ENCODE measurements around the gene RUNX3.
"Not testable (repeated sequence)": the region's sequence is repeated elsewhere in the genome, so short reads cannot be mapped to it uniquely, and the experiment has no call there.

RUNX3 gene

GRCh38 chr1:24903011-24903461 lies 27.0 kb downstream of the RUNX3 start:
- FAIRE-seq = no peak
- DNase-seq (ENCODE audit: low spot score) = no peak

DNA sequence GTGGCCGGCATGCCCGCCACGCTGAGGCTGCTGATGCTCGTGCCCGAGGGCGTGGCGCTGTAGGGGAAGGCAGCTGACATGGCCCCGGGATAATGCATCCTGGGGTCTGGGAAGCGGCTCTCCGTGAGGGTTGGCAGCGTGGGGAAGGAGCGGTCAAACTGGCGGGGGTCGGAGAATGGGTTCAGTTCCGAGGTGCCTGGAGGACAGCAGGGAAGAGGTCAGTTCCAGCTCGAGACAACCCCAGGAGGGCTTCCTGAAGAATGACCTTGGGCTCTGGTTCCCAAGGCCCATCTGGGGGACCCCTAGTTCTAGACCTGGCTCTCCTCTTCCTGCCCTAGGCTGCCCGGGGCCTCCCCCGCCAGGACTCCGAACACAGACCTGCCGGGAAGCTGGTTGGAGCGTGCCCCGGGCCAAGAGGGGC lies 27.6 kb downstream of the RUNX3 start:
- no peak for DNase-seq (ENCODE audit: low spot score)
- no peak for FAIRE-seq

- FAIRE-seq (no peak), DNase-seq (ENCODE audit: low spot score) (no peak)
Measured at GRCh38 chr1:24901791-24902470, 28.1 kb downstream of the RUNX3 start.

DNA sequence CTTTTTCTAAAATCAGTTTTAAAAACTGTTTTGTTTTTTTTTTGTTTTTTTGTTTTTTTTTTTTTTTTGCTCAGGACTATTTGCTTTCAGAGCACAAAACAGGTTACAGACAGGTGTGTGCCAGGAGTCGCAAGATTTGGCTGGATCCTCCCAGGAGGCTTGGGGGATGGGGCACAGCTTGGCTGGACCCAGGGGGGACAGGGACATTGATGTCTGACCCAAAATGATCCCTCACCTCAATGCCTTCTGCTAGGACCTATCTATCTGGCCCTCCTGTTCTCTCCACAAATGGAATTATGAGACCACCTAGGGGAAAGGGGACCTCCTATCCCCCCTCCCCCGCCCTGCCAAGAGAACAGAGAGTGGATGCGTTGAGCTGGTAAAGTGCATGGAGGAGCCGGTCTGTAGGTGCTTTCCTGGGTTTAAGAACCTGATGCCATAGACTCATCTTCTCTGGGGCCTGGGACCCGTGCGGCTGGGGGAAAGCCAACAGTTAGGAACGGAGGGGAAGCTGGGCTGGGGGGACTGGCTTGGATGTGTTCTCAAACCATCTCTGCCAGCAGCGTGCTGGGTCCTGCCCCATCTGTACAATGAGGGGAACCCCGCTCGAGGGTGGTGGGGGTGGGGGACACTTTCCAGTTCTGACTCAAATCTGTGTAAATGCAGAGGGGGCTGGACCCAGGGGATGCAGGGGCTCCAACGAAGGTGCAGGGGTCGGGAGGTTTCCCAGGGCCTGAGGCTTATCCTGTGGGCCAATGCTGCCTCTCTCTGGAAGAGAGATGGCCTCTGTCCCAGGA lies 28.9 kb downstream of the RUNX3 start:
- no peak for DNase-seq (ENCODE audit: low spot score)
- FAIRE-seq = no peak

GRCh38 chr1:24900486-24900849 lies 29.6 kb downstream of the RUNX3 start:
- no peak for DNase-seq (ENCODE audit: low spot score)
- no peak for FAIRE-seq

GRCh38 chr1:24899581-24900485 lies 30.2 kb downstream of the RUNX3 start:
- DNase-seq (ENCODE audit: low spot score) = no peak
- FAIRE-seq = no peak

DNA sequence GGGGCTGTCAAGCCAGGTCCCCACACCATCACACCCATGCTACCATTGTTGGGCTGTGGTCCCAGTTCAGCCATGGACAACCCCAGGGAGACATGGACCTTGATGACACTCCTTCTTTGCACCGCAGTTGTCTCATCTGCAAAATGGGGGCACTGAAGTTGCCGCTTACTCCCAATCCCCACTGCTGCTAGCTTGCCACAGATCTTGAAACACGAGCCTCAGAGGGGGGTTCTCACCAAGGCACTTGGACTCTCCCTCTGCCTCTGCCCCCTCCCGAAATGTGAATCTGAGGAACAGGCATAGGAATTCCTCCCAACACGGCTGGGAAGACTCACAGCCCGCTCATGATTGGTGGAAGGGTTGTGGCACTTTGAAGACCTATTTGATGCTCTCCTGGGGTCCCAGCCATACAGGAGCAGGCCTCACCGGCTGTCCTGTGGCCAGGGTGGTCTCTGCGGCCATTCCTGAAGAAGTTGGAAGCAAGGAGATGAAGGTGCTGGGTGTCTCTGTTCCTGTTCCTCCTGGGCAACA lies 31.1 kb downstream of the RUNX3 start:
- FAIRE-seq = no peak
- no peak for DNase-seq (ENCODE audit: low spot score)

GRCh38 chr1:24898152-24898908 lies 31.7 kb downstream of the RUNX3 start:
- FAIRE-seq = no peak
- no peak for DNase-seq (ENCODE audit: low spot score)

DNA sequence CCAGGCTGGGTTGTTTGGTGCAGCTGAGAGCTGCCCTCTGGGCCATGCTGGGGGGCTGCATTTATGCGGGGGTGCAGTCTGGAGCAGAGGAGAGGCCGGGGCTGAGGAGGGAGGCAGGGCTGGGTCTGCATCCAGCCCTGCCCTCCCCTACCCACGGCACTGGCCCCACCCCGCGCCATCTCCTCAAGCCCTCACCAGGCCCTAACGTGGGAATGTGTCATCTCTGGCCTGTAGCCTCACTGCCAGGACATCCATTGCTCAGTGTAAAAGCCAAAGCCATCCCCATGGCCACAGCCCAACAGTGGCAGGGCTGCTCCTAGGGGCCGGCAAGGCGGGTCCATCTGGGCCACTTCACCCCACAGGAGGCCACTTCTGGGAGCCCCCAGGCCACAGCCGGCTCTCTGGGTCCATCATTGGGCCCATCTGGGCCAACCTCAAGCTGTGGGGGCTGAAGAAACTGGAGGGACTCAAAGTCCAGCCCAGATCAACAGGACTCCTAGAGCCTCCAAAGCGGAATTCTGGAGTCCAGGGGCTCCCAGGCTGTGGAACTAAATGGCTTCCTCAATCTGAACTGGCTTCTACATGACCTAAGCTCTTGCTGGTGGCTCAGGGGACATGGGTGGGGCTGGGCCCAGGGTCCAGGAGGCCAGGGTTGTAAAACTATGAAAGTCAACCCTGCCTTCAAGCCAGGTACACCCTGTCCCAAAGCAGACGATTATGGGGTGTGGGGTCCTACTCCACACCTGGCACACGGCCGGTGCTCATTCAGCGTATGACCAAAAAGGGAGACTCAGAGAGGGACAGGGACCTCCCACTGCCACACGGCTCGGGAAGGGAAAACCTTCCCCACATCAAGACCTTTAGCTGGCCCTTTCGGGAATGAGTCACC lies 32.6 kb downstream of the RUNX3 start:
- FAIRE-seq (no peak), DNase-seq (ENCODE audit: low spot score) (no peak)

DNA sequence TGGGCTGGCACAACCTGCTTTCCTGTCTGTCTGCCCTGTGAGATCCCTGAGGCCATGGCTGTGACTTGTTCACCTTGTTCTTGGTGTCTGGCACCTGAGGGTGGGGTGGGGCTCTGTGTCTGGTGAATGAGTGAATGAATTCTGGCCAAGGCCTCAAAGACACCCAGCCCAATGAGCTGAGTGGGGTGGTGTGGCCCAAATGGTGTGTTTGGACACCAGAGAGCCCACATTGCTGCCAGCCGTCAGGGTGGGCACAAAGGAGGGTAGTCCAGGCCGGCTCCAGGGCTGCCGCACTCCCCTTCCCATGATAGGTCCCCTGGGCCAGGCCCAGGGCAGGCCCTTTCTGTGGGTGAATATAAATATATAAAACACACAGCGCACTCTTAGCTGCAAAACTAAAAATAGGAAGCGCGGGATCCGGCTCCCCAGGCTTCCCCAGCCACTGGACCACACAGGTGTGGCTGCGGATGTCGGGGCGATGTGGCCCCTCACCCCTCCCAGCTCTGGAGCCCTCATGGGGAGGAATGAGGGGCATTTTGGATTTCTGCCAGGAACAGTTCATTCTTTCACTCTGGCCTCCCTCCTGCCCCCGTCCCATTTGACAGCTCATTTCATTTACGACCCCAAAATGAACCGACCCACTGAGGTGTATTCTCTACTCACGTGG lies 33.3 kb downstream of the RUNX3 start:
- DNase-seq (ENCODE audit: low spot score) = no peak
- no peak for FAIRE-seq

GRCh38 chr1:24896176-24896575 lies 33.9 kb downstream of the RUNX3 start:
- DNase-seq (ENCODE audit: low spot score) = no peak

DNA sequence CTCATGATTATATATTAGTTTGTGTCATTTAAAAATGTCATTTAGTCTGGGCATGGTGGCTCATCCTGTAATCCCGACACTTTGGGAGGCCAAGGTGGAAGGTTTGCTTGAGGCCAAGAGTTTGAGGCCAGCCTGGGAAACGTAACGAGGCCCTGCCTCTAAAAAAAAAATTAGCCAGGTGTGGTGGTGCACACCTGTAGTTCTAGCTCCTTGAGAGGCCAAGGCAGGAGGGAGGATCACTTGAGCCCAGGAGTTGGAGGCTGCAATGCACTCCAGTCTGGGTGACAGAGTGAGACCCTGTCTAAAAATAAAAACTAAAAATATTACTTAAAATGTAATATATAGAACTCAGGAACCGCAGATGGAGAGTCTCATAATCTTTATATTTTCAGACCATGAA lies 34.6 kb downstream of the RUNX3 start:
- DNase-seq (ENCODE audit: low spot score) (no peak), FAIRE-seq (no peak)

More at GRCh38 chr1:24896176-24896575, 33.9 kb downstream of the RUNX3 start:
- no peak for FAIRE-seq

GRCh38 chr1:24894002-24894401 lies 36.1 kb downstream of the RUNX3 start:
- DNase-seq (ENCODE audit: low spot score) (no peak), FAIRE-seq (no peak)

GRCh38 chr1:24893431-24893830 lies 36.6 kb downstream of the RUNX3 start:
- DNase-seq (ENCODE audit: low spot score) = no peak
- FAIRE-seq = no peak

DNA sequence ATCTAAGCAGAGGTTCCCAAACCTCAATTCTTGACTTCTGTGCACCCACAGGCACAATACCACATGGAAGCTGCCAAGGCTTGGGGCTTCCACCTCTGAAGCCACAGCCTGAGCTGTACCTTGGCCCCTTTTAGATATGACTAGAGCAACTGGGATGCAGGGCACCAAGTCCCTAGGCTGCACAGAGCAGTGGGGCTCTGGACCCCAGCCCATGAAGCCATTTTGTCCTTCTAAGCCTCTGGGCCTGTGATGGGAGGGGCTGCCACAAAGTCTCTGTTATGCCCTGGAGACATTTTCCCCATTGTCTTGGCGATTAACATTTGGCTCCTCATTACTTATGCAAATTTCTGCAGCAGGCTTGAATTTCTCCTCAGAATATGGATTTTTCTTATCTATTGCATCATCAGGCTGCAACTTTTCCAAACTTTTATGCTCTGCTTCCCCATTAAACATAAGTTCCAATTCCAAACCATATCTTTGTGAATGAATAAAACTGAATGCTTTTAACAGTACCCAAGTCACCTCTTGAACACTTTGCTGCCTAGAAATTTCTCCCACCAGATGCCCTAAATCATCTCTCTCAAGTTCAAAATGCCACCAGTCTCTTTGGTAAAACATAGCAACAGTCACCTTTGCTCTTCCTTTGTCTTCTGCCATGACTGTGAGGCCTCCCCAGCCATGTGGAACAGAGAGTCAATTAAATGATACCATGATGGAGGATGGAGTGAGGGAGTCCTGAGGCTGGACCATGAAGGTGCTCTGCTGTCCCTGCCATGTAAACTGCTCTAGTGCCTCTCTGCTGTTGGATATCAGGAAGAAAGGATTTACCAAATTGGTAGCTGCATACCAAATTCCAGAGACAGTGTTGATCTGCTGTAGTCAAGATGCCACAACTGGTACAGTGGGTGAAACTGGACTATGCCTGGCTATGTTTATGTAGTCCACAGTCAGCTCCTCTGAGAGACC lies 37.6 kb downstream of the RUNX3 start:
- DNase-seq (ENCODE audit: low spot score) (no peak), FAIRE-seq (no peak)

GRCh38 chr1:24891367-24891766 lies 38.7 kb downstream of the RUNX3 start:
- DNase-seq (ENCODE audit: low spot score); FAIRE-seq: not testable (repeated sequence)

- DNase-seq (ENCODE audit: low spot score) (no peak), FAIRE-seq (no peak)
Measured at GRCh38 chr1:24890887-24891286, 39.2 kb downstream of the RUNX3 start.

Data from RCC 7860 (cell line).